HG02943 (cell line): ENCODE results near the gene MYL12A.
"Not testable (repeated sequence)": the region's sequence is repeated elsewhere in the genome, so short reads cannot be mapped to it uniquely, and the experiment has no call there.

Experiments
- ATAC-seq: cut with Tn5 transposase; IDR thresholded peaks from one replicate; pipeline ENCODE4 v1.9.1; 2021; ENCODE audit warnings: mild to moderate bottlenecking, low read depth, moderate library complexity; ENCODE audit not compliant: unreplicated experiment

MYL12A gene

GRCh38 chr18:3251963-3252277 lies 4.3 kb downstream of the MYL12A start:
- ATAC-seq, result no peak

DNA sequence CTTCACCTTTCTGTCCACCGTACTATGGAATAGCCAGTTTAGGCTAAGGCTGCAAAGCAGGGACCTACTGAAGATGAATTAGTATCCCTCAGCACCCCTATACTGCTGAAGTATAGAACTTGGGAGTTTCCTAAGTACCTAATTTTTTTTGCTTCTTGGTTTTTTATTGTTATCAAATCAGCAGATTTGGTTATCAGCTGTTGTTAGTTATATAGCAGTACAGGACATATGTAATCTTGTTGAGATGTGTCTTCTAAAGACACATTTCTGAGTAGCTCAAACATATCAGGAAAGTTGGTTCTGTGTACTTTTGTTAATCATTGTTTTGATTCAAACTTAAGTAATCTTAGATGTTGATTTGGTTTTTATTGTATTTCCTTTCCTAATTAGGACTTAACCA lies 5.2 kb downstream of the MYL12A start:
- no peak for ATAC-seq

DNA sequence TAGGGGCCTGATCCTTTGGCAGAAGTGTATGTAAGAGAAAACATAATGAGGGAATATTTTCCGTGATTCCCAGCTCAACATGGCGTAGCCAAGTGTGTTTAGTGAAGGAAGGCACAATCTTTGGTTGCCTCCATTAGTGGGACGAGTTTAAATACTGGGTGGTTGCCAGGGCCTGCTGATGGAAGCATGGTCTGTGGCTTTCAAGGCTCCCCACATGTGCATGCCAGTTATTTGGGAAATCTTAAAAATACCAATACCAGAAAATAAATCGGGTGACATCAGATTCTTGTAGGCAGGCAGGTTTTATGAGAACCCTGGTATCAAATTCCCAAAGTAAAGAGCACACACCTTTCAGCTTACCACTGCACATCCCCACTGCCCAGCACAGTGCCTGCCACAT lies 7.1 kb downstream of the MYL12A start:
- ATAC-seq, result no peak

GRCh38 chr18:3255611-3256165 lies 8.1 kb downstream of the MYL12A start:
- ATAC-seq, result no peak

- no peak for ATAC-seq
Observed at GRCh38 chr18:3256693-3257626, 9.4 kb downstream of the MYL12A start.

- ATAC-seq, result no peak
Observed at GRCh38 chr18:3257627-3258120, 10.1 kb downstream of the MYL12A start.

DNA sequence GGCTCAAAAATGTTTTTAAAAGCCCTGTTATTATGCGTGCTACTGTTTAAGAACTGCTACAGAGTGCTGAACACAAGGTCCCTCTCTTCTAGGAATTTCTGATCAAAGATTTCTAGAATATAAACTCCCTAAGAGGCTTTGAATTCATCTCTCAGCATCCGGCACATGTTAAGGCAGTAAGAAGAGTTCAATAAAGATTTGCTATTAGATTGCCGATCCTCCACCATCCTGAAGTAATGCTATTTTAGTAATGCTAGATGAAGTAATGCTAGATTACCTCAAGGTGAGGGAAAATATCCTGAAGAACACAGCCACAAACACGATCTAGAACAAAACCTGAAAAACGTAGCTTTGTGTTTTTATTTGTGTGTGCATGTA lies 13.4 kb downstream of the MYL12A start:
- no peak for ATAC-seq

- ATAC-seq, result peak; percentile 77
Observed at GRCh38 chr18:3261373-3262233, 14.0 kb downstream of the MYL12A start, which contains the start of gene MYL12B. TSS of gene MYL12B (plus strand) at chr18:3262133. CDS start at chr18:3272899, 10,766 bp downstream.

- peak; percentile 37 for ATAC-seq
Observed at GRCh38 chr18:3262234-3263131, 14.9 kb downstream of the MYL12A start.

GRCh38 chr18:3263132-3263700 lies 15.6 kb downstream of the MYL12A start:
- no peak for ATAC-seq

- no peak for ATAC-seq
Observed at GRCh38 chr18:3264362-3264761, 16.8 kb downstream of the MYL12A start.

- no peak for ATAC-seq
Observed at GRCh38 chr18:3265564-3266033, 18.0 kb downstream of the MYL12A start.

- no peak for ATAC-seq
Observed at GRCh38 chr18:3266062-3266608, 18.5 kb downstream of the MYL12A start.

DNA sequence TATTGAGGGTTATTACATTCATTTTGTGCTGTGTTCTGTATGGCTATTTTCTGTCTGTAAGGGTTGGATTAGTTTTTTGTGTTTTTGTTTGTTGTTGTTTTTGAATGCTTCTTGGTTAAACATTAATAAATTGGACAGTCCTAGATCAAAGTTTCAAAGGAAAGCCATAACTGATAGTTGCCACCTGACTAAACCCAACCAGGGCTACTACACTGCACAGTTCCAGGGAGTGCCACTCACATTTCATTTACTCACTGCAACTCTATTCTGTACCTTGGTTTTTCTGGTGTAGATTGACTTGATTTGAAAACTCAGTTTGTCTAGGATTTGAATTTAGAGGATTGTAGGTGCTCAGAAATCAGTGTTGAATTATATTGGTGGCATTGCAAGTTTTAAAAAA lies 20.7 kb downstream of the MYL12A start:
- no peak for ATAC-seq

DNA sequence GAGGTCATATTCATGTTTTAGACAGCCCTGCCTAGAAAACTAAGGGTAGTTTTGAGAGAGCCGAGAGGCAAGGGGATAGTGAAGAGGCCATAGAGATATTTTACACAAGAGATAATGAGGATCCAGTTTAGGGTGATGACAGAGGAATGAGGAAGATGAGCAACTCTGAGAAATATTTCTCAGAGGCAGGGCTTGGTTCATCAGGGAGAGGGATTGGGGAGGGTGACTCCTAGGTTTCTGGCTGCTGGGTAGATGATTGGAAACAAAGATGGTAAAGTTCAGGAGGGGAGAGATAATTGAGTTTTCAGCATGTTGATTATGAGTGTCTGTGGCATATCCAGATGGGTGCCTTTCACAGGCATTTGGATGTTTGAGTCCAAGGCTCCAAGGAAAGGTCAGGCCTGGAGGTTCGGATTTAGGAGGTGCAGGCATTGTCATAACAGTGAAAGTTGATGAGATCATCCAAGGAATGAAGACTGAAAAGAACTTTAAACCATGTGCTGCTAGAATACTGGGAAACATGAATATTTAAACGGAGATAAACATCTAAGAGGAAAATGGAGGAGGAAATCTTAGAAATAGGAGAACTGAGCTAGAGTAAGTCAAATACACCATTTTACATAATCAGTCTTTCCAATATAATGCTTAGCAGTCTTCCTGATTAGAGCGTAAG lies 21.8 kb downstream of the MYL12A start:
- ATAC-seq, result no peak

DNA sequence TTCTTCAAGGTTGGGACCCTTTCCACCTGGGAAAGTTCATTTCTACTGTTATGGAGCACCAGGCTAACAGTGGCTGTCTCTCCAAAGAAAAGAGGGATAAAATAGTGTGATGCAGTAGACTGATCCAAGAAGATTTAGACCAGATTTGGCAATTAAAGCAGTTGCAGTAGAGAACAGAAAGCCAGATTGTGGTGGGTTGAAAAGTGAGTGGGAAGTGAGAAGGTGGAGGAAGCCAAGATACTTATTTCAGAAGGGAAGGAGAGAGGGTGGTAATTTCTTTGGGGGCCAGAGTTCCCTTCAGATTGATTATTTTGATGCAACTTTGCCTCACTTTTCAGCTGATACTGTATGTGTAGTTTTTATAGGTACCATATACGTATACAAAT lies 22.3 kb downstream of the MYL12A start:
- ATAC-seq, result no peak

DNA sequence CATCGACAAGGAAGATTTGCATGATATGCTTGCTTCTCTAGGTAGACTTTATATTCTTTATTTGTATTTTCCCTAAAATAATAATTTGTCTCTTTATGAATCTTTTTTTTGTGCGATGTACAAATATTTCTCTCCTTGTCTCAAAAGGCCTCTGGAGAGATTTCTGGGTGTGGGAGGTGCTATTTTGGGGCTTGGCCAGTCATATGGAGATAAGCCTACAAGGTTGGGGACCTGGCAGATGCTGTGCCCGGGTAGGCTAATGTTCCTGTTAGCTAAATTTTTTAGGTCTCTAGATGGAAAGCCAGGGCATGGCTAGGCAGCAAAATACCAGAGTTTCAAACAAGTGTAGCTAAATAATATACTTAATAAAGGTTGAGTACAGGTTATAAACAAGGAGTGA lies 25.4 kb downstream of the MYL12A start:
- no peak for ATAC-seq

- not testable (repeated sequence) for ATAC-seq
Observed at GRCh38 chr18:3277643-3278213, 30.1 kb downstream of the MYL12A start.
